ENCODE data around the gene FKBP3.
"Not testable (repeated sequence)": the region's sequence is repeated elsewhere in the genome, so short reads cannot be mapped to it uniquely, and the experiment has no call there.

Gene FKBP3

DNA sequence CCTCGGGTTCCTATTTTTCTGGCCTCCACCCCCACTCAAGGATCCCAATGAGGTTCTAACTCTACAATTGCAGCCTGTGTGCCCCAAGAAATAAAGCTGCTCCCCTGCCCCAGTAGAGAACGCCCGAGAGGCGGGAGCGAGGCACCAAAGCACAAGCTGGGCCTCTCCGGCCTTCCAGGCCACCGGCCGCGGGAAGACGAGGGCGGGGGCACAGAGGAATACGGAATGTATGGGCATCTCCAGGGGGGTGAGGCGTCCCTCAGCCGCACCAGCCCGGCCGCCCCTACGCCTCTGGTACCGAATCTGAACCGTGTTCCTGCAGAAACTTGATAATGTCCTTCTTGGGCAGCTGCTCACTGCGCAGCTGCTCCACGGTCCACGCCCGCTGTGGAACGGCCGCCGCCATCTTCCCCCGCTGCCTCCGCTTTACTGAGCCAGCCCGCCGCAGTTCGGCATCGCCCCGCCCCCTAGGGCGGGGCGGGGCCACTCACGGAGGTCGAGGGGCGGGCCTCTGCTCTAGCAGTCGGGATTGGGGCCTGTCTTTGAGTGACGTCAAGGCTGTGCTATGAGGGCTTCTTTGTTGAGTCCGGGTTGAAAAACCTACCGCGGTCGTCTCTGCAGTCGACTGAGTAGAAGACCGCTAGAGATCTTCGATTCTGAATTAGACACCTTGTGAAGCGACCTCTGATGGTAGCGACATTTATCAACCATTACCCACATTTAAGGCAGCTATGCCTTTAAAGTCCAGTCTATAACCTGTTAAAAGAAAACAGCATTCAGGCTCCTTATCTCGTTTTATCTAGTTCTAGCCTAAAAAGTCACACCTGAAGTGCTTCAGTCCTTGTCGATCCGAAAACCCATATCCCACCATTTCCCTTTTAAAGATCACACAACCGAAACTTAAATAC lies at the start of gene FKBP3:
Gene FKBP3, minus strand, starts transcription at position 431 of the 908 bp plus-strand sequence. Its CDS starts 25 bp downstream, at position 406.
- DNase-seq = peak; percentile 99

DNA sequence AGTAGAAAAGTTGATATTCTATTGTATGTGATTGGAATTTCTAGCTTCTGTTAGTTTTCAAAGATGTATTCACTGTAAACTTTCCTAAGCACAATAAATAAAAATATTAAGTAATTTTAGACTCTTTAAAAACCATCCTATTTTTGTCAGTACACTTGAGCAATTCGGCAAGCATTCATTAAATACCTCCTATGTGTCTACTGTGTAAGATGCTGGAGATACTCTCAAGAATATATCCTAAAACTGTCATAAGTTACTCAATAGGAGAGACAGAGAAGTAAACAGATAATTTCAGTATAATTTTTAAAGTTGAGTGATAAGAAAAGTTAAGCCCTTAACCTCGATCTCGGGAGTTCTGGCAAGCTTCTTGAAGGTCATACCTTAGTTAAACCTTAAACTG lies 47.5 kb upstream of the FKBP3 start:
- DNase-seq = no peak

DNA sequence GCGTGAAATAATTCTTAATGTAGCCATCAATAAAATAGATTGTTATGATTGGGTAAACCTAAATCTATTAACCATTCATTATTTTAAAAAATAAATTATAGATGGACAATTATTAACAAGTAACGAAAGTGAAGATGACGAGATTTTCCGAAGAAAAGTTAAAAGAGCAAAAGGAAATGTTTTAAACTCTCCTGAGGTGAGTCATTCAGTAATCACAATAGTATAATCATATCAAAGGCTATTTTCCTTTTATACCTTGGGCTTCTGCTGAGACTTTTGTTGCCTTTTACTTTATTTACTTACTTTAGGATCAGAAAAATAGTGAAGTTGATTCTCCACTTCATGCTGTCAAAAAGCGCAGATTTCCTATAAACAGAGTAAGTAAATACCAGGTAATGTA lies 47.0 kb upstream of the FKBP3 start:
- DNase-seq = no peak

GRCh38 chr14:45177076-45177475 lies 42.8 kb upstream of the FKBP3 start:
- DNase-seq = peak; percentile 95

GRCh38 chr14:45169906-45170305 lies 35.6 kb upstream of the FKBP3 start:
- DNase-seq = no peak

GRCh38 chr14:45156067-45156466 lies 21.8 kb upstream of the FKBP3 start:
- peak; percentile 7 for DNase-seq

GRCh38 chr14:45150386-45150890 lies 16.2 kb upstream of the FKBP3 start:
- no peak for DNase-seq

GRCh38 chr14:45149602-45150001 lies 15.3 kb upstream of the FKBP3 start:
- DNase-seq = no peak

GRCh38 chr14:45145214-45145613 lies 10.9 kb upstream of the FKBP3 start:
- no peak for DNase-seq

- no peak for DNase-seq
Measured at GRCh38 chr14:45144658-45145057, 10.4 kb upstream of the FKBP3 start.

GRCh38 chr14:45142083-45142482 lies 7.8 kb upstream of the FKBP3 start:
- DNase-seq = not testable (repeated sequence)

DNA sequence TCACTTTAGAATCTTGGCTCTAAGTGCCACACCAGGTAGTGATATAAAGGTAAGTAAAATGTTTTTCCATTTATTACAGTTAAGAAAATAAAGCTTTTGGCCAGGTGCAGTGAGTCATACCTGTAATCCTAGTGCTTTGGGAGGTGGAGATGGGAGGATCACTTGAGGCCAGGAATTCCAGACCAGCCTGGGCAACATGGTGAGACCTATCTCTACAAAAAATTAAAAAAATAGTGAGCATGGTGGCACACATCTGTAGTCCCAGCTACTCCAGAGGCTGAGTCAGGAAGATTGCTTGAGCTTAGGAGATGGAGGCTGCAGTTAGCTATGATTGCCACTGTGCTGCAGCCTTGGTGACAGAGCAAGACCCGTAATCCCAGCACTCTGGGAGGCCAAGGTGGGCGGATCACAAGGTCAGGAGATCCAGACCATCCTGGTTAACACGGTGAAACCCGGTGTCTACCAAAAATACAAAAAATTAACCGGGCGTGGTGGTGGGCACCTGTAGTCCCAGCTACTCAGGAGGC lies 6.4 kb upstream of the FKBP3 start:
- no peak for DNase-seq

GRCh38 chr14:45136399-45136798 lies 2.1 kb upstream of the FKBP3 start:
- DNase-seq = no peak

GRCh38 chr14:45135659-45136395 lies 1.5 kb upstream of the FKBP3 start, which contains the start of gene FANCM:
Gene FANCM (plus strand): TSS chr14:45135930. CDS start chr14:45136032, 102 bp downstream.
- peak; percentile 98 for DNase-seq

- no peak for DNase-seq
Measured at GRCh38 chr14:45135156-45135555, 875 bp upstream of the FKBP3 start.

GRCh38 chr14:45133683-45134050 lies 614 bp downstream of the FKBP3 start:
- DNase-seq = no peak

GRCh38 chr14:45128963-45129629 lies 5.2 kb downstream of the FKBP3 start:
- DNase-seq = no peak

- no peak for DNase-seq
Measured at GRCh38 chr14:45125754-45126153, 8.5 kb downstream of the FKBP3 start.

DNA sequence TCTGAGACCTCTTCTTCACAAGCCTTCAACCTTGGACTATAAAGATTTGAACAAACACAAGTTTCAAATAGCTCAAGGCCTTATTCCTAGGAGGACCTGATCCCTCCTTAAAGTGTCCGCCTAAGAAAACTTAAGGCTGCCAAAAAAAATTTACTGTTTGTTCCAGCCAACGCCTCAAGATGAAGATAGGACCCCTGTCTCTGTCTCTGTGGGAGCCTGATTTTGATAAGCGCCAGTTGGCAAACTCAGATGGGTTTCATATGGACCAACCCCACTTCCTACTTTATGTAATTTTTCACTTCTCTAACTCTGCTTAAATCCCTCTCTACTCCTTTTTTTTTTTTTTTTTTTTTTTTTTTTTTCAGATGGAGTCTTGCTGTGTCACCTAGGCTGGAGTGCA lies 11.0 kb downstream of the FKBP3 start:
- no peak for DNase-seq

DNA sequence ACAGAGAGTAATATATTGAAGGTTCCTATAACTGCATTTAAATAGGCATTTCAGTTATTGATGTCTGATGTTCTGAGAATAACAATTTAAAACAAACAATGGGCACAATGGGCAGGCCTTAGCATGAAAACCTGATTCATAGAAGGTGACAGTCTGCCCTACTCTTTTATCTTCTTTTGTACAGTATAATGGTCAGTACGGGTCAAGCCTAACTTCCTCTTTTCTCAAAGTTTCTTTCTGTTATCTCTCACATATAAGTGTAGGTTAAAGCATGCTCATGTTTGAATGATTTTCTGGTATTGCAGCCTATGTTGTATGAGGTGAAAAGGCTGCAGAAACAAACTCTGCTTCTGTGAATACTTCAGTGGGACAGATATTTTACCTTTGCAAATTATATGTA lies 14.2 kb downstream of the FKBP3 start:
- no peak for DNase-seq

GRCh38 chr14:45118594-45118993 lies 15.7 kb downstream of the FKBP3 start:
- DNase-seq = no peak

DNA sequence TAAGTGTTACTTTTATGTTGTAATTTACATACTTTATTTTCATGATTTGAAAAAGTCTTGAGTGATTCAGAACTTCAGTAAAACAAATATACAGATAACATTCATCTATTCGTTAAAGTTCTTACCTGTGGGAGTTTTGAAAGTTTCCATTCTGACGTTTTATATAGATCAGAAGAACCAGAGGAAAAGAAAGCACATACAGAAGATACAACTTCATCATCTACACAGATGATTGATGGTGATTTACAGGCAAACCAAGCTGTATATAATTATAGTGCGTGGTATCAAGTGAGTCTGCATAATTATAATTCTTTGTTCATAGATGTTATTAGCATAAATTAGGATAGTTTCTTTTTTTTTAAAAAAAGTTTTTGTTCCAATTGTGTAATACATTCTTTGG lies 20.0 kb downstream of the FKBP3 start:
- no peak for DNase-seq

Data from fibroblast of skin of right quadriceps (primary cell).